ENCODE measurements around the gene KRTAP5-10.
"Not testable (repeated sequence)": the region's sequence is repeated elsewhere in the genome, so short reads cannot be mapped to it uniquely, and the experiment has no call there.

KRTAP5-10 gene

DNA sequence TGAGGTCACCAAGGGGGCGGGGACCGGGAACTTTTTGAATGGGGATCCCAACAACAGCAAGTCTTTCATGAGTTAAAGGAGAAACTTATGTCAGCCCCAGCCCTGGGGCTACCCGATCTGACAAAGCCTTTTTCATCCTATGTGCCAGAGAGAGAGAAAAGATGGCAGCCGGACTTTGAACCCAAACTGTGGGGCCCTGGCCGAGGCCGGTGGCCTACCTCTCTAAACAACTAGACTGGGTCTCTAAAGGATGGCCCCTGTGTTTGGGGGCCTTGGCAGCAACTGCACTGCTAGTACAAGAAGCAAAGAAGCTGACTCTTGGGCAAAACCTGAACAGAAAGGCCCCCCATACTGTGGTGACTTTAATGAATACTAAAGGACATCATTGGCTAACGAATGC is 48.6 kb downstream of the KRTAP5-10 start:
- DNase-seq, result not testable (repeated sequence)

DNA sequence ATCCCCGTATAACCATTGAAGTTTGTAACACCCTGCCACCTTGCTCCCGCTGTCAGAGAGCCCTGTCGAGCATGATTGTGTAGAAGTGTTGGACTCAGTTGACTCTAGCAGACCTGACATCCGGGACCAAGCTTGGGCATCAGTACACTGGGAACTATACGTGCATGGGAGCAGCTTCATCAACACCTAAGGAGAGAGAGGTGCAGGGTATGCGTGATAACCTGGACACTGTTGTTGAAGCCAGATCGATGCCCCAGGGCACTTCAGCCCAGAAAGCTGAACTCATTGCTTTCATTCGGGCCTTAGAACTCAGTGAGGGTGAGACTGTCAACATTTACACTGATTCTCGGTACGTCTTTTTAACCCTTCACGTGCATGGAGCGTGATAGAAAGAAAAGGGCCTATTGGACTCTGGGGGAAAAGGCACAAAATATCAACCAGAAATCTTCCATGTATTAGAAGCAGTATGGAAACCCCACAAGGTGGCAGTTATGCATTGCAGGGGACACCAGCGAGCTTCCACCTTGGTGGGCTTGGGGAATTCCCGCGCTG is 49.1 kb downstream of the KRTAP5-10 start:
- DNase-seq, result not testable (repeated sequence)

DNA sequence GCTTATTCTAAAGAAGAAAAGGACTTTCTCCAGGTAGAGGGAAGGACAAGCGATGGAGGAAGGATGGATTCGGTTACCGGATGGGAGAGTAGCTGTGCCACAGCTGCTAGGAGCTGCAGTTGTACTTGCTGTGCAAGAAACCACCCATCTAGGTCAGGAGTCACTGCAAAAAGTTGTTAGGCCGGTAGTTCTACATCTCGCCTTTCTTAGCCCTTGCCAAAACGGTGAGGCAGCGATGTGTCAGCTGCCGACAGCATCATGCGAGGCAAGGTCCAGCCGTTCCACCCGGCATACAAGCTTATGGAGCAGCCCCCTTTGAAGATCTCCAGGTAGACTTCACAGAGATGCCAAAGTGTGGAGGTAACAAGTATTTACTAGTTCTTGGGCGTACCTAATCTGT is 49.6 kb downstream of the KRTAP5-10 start:
- DNase-seq, result not testable (repeated sequence)

All from suppressor macrophage treated with lipopolysaccharide for 1 hour (primary cell).